Measurements from ENCODE around the gene IQGAP2.

DNA sequence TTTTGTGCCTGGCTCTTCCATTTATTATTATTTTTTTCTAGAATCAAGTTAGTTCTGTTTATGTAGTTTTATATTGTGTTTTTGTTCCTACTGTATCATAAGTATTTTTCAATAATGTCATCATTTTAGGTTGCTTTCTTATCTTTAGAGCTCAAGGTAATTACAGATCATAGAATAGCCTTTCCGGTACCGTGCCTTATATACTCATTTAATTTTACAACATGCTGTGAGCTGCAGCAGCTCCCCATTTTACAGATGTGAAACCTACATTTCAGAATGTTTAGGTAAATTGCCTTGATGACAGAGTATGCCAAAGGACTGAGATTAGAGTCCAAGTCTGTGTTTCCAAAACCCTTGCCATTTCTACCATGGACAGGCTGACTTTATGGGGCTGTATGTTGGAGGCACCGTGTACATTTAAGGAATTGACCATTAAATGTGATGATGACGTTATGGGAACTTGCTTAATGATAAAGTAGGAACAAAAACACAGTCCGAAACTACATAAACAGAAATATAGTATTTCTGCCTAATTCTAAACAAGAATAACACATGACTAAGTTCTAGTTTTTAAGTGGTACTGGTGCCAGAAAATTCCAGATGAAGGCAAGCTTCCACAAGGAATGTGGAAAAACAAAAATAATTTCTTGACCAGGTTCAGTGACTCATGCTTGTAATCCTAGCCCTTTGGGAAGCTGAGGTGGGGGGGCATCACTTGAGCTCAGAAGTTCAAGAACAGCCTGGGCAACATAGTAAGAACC lies 97.7 kb downstream of the IQGAP2 start:
- TF ChIP-seq, protein P1, sequence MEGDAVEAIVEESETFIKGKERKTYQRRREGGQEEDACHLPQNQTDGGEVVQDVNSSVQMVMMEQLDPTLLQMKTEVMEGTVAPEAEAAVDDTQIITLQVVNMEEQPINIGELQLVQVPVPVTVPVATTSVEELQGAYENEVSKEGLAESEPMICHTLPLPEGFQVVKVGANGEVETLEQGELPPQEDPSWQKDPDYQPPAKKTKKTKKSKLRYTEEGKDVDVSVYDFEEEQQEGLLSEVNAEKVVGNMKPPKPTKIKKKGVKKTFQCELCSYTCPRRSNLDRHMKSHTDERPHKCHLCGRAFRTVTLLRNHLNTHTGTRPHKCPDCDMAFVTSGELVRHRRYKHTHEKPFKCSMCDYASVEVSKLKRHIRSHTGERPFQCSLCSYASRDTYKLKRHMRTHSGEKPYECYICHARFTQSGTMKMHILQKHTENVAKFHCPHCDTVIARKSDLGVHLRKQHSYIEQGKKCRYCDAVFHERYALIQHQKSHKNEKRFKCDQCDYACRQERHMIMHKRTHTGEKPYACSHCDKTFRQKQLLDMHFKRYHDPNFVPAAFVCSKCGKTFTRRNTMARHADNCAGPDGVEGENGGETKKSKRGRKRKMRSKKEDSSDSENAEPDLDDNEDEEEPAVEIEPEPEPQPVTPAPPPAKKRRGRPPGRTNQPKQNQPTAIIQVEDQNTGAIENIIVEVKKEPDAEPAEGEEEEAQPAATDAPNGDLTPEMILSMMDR (conservative IDR thresholded peaks at IDR 0.05; ENCODE audit: low read depth, low read length), result no peak
- TF ChIP-seq EZH2 (IDR thresholded peaks at IDR 0.05; ENCODE audit: low read length, unreplicated experiment) (no peak), EZH2phosphoT487 (IDR thresholded peaks at IDR 0.05; ENCODE audit: borderline replicate concordance, low read length) (no peak)

Data from PC-3 (cell line).